ENCODE data around the gene ROPN1B.
A peak's percentile ranks its signal among the peaks of the same experiment; 100 is the strongest.
"Not testable (repeated sequence)": the region's sequence is repeated elsewhere in the genome, so short reads cannot be mapped to it uniquely, and the experiment has no call there.

ROPN1B gene

DNA sequence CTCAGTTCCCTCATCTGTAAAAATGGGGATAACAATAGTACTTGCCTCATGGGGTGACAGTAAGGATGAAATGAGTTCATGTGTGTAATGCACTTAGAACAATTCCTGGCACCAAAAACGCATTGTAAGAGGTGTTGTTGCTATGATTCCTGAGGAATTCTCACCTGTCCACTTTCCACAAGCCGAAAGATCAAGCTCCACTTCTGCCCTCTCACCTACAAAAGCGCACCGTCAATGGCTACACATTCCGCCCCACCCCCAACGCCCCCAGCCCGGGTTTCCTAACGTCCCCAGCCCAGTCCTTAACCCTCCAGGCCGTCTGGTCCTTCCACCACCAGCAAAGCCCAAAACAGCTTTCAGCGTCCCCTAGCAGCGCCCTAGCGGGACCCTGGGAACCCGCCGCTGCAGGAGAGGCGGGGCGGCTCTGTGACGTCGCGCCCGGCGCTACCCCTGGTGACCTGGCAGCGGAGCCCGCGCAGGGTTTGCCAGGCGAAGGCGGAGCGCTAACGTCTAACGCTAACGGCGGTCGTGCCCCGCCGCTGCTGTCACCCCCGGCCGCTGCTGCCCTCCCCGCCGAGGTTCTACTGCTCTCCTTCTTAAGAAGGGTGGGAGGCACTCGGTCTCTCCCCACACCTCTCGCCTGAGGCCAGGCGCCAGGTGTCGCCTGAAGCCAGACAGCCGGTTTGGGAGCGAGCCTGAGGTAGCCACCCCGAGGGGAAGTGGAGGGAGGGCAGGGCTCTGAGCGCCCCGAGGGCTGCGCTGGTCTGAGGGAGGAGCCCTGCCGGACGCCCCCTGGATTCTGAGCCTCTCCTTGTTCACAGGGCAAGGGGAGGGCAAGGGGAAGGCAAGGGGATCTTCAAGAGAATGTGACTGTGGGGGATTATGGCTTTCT lies at the start of gene ROPN1B:
Gene ROPN1B (plus strand): TSS at position 478 of the 892 bp plus-strand sequence. CDS start 2,877 bp downstream, outside the sequence.
- DNase-seq (ENCODE audit: low read depth); H3K4me3 ChIP-seq (ENCODE audit: low read depth, low read length): not testable (repeated sequence)

DNA sequence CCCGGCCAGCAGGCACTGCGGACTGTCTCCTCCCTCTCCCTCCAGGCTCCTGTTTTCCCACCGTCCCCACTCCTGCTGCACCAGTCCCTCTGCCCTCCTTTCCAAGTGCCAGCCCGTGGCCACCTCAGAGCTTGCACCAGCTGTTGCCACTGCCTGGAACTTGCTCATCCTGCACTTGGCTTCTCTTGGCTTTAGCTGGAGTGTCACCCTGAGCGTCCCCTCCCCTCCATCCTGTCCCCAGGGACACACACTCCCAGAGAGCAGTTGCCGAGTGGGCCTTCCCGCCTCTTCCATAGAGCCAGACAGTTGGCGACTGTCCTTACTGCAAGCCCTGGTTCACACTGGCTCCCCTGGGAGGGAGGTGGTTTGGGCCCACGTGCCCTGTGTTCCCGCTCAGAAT lies 48.8 kb upstream of the ROPN1B start:
- not testable (repeated sequence) for DNase-seq (ENCODE audit: low read depth); H3K4me3 ChIP-seq (ENCODE audit: low read depth, low read length)

DNA sequence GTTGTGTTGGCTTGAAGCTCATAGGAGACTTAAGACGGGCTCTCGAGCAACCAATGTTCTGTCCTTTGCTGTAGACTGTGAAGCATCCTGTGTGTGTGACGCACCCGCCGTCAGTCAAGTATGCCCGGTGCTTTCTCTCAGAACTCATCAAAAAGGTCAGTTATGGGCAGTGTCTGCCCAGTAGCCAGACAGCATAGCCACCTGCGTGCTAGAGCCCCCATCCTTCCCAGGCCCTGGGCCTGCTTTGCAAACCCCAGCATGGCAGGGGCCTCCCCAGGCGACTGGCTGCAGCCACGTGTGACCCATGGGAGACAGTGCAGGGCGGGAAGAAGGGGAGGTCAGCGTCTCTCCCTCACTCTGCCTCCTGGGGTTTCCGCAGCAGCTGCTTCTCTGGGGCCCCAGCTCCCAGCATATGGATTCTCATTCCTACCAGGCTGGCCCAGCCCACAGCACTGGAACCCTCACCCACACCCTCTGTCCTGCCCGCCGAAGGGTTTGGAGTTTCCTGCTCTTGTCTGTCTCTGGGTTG lies 48.2 kb upstream of the ROPN1B start:
- DNase-seq (ENCODE audit: low read depth); H3K4me3 ChIP-seq (ENCODE audit: low read depth, low read length): not testable (repeated sequence)

DNA sequence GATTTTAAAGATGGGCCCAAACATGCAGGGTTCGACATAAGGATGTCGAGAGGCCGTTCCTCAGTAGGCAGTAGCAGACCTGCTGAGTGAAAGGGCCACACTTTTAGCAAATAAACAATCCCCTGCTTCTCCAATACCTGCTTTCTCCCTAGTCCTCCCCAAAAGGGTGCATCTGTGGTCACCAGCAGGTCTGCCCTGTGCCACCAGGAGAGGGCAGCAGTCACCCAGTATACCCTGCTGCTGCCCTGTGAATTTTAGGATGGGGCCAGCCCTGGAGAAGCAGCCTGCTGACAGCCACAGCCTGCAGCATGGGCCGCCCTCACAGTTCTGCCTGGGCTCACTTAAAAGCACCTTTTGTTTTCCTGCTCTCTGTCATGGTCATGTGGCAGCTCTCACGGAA lies 47.3 kb upstream of the ROPN1B start:
- peak; percentile 60 for DNase-seq (ENCODE audit: low read depth)
- H3K4me3 ChIP-seq (ENCODE audit: low read depth, low read length), result not testable (repeated sequence)
- TF ChIP-seq, protein P1, sequence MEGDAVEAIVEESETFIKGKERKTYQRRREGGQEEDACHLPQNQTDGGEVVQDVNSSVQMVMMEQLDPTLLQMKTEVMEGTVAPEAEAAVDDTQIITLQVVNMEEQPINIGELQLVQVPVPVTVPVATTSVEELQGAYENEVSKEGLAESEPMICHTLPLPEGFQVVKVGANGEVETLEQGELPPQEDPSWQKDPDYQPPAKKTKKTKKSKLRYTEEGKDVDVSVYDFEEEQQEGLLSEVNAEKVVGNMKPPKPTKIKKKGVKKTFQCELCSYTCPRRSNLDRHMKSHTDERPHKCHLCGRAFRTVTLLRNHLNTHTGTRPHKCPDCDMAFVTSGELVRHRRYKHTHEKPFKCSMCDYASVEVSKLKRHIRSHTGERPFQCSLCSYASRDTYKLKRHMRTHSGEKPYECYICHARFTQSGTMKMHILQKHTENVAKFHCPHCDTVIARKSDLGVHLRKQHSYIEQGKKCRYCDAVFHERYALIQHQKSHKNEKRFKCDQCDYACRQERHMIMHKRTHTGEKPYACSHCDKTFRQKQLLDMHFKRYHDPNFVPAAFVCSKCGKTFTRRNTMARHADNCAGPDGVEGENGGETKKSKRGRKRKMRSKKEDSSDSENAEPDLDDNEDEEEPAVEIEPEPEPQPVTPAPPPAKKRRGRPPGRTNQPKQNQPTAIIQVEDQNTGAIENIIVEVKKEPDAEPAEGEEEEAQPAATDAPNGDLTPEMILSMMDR (IDR thresholded peaks at IDR 0.05; ENCODE audit: low read depth, low read length), result peak; percentile 21

DNA sequence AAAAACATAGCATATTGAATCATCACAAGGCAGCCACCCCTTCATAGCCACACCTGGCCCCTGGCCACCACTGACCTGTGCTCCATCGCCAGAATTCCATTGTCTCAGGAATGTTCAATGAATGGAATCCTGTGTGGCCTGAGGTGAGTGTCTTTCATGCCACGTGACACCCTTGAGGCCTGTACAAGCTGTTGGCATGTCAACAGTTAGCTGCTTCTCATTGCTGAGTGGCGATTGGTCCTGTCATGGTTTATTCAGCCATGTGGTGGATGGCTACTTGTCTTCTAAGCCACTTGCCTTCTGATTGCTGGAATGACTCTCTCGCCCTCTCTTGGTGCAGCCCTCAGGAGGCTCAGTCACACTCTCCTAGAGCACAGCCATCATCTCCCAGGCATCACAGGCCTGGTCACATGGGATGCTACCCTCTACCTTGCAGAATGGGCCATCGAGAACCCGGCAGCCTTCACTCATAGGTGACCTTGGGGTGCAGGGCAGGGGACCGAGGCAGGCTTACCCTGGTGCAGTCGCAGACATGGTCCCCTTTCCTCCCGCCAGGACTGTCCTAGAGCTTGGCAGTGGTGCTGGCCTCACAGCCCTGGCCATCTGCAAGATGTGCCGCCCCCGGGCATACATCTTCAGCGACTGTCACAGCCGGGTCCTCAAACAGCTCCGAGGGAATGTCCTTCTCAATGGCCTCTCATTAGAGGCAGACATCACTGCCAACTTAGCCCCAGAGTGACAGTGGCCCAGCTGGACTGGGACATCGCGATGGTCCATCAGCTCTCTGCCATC lies 45.5 kb upstream of the ROPN1B start:
- DNase-seq (ENCODE audit: low read depth); H3K4me3 ChIP-seq (ENCODE audit: low read depth, low read length): not testable (repeated sequence)

DNA sequence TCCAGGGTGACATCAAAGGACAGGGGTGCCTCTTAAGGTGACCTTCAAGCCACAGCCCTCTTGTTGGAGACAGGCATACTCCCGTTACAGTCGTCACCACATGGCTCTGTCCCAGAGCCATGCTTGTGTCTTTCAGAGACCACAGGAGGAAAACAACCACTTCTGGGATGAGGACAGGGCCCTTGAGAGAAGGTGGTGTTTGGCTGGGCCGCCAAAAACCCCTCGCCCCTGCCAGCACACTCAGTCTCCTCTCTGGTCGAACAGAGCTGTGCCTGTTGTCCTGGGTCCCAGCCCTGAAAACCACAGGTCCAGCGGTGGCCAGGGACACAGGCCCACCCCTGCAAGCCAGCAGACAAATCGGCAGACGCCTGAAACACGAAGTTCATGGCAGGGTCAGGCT lies 44.7 kb upstream of the ROPN1B start:
- DNase-seq (ENCODE audit: low read depth); H3K4me3 ChIP-seq (ENCODE audit: low read depth, low read length): not testable (repeated sequence)

DNA sequence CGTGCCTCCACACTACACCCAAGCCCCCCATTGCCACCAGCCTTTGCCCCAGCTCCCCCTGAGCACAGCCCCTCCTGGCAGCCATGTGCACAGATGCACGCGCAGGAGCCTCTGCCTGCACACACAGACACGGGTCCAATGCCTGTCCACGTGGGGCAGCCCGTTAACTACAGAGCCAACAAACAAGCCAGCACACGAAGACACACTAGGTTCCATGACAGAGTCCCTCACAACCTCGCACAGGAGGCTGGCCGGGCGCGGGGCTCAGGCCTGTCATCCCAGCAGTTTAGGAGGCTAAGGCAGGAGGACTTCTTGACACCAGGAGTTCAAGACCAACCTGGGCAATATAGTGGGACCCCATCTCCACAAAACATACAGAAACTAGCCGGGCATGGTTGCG lies 43.3 kb upstream of the ROPN1B start:
- H3K4me3 ChIP-seq (ENCODE audit: low read depth, low read length); DNase-seq (ENCODE audit: low read depth): not testable (repeated sequence)

DNA sequence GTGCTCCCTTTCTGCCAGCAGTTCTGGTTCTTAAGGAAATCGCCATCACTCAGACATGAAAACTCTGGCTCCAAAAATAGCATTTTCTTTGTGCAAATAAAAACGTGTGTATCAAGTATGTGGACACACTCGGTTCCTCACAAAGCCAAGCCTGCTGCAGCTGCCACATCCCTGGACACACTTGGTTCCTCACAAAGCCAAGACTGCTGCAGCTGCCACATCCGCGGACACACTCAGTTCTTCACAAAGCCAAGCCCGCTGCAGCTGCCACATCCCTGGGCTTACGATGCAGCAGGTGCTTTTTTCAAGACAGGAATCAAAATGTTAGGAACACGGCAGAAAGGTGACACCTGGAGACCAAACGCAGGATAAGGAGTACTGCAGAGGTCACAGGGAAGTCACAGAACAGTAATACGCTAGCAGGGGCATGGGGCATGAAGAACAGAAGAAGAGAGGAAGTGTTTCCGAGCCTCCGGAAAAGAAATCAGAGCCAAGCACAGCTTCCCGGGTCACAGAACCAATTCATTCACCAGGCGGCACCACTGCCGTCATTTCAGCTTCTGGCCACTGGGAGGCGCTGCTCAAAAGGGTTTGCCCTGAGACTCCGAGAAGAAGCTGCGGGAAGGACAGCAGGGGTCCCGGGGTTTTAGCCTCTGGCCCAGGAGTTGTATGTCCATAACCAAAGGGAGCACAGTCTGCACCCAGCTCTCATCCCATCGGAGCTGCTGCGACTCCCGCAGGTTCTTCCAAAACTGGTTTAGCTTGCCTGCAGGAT lies 40.0 kb upstream of the ROPN1B start:
- not testable (repeated sequence) for H3K4me3 ChIP-seq (ENCODE audit: low read depth, low read length)
- TF ChIP-seq, protein P1 (IDR thresholded peaks at IDR 0.05; ENCODE audit: low read depth, low read length), result peak; percentile 46
- DNase-seq (ENCODE audit: low read depth), result peak; percentile 40

DNA sequence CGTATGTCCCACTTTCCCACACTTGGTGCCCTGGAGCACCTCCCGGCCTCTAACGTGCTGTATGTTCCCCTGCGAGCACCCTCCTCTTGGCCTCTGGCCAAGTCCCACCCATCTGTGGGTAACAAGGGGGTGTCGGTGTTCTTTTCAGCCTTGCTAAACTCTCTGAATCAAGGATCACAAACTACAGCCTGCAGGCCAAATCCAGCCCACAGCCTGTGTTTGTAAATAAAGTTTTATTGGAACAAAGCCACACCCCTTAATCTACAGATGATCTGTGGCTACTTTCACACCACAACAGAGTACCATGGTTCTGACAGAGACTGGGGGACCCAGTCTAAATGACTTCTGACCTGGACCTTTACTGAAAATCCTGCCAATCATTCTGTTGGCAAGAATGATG lies 39.2 kb upstream of the ROPN1B start:
- DNase-seq (ENCODE audit: low read depth); H3K4me3 ChIP-seq (ENCODE audit: low read depth, low read length): not testable (repeated sequence)

DNA sequence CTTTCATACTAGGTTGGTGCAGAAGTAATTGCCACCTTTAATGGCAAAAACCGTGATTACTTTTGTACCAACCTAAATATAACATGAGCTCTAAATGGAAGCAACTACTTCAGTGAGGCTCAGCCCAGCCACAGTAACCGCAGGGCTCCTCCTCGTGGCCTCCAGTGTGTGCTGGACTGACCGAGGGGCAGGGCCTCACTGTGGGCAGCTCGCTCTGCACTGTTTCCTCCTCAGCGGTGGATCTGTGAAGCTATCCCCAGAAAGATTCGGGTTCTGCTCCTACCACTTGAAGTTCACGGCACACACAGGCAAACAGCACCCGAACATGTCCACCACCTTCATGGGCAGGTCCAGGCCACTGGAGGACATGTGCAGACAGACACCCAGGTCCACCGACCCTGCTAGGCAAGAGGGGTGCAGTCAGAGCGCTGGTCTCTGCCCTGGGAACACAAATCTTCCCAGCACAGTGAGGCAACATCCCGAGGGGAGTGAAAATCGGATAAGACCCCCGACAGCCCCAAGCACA lies 37.6 kb upstream of the ROPN1B start:
- not testable (repeated sequence) for H3K4me3 ChIP-seq (ENCODE audit: low read depth, low read length)

DNA sequence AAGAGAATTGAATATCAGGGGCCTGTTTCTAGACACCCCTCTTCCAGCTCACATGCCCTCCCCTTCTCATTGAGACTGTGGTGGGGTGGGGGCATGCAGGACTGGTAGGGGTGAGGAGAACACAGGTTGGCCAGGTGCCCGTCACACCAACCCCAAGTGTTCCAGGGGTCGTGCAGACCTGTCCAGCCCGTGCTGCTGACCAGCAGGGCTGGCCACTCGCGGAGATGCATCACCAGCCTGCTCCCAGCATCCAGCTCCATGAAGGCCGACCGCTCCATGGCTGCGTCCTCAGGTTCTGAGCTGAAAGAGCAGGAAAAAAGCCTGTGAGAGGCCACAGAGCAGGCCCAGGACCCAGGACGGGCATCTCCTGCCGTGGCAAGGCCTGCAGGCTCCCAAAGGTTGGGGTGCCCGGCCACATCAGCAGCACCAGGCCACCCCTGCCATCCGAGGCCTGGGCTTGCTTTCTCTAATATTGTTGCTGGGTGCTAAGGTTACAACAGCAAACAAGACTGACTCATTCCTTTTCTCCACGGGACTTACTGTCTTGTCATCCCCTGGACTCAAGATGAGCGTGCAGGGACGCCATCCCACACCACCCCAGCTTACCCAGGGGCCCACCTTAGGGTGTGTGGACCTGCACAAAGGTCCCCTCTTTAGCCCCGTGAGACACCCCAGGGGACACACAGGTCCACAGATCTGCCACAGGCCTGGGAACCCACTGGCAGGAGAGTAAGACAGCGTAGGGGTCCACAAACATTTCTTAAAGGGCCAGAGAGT lies 35.4 kb upstream of the ROPN1B start:
- not testable (repeated sequence) for H3K4me3 ChIP-seq (ENCODE audit: low read depth, low read length); DNase-seq (ENCODE audit: low read depth)

More for the DNA sequence above, 37.6 kb upstream of the ROPN1B start:
- DNase-seq (ENCODE audit: low read depth), result not testable (repeated sequence)

DNA sequence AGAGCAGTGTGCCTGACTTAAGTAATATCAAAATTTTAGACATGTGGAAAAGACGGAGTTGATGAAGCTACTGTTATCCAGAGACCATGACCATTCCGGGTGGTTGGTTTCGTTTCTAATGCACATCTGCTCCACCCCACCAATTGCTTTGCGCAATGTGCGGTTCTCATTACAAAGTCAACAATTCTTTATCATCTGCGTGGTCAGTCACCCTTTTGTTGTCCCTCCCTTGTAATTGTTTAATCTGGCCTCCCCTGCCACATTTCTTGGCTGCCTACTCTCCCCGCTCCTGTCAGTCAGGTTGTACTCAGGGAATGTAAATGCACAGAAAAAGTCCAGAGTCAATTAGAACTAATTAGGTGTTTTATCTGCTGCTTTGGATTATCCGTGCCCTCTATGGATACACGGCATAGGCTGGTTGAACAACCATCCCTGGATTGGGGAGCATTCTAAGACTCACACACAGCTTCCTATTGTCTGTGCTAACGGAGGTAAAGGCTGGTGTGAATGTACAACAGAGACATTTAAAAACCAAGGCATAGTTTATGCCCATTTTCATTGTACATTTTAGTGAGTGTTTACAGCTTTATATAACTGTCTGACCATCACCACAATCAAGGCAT lies 33.6 kb upstream of the ROPN1B start:
- not testable (repeated sequence) for H3K4me3 ChIP-seq (ENCODE audit: low read depth, low read length)
- peak; percentile 36 for DNase-seq (ENCODE audit: low read depth)
